ENCODE results near the gene LRRC15.

LRRC15 gene

DNA sequence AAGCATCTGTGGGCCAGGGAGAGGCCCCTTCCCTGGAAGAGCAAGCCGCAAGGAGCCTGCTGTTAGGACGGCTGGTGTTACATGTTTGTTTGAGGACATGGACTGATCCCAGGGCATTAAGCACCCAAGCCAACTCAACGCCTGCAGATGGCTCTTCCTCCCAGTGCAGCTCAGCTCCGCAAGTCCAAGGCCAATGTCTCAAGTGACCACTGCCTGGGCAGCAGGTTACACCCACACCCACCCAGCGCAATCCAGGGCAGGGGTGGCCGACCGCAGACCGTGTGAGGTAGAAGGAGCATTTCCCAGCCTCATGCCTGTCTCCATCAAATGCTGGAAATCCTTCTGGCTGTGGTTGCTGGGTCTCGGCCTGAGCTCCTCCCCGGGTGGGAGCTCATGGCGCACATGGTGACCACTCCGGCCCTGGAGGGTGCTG, 15.0 kb upstream of the LRRC15 start:
- DNase-seq = no peak

DNA sequence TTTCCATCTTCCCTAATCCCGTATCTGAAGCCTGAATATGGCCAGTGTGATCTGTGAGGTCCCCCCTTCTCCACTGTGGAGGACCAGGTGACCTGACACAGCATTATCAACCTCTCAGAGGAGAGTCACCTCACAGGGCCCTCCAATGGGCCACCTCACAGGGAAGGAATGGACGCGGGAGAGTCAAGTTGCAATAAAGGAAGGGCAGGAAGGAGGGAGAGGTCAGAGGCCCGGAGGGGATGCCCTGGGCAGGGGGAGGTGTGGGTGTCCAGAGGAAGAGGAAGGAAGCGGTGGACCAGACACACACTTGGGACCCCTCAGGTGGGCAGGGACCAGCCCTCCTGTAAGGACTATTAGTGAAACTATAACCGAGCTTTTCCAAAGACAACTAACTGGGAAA, 14.6 kb upstream of the LRRC15 start:
- DNase-seq = no peak

DNA sequence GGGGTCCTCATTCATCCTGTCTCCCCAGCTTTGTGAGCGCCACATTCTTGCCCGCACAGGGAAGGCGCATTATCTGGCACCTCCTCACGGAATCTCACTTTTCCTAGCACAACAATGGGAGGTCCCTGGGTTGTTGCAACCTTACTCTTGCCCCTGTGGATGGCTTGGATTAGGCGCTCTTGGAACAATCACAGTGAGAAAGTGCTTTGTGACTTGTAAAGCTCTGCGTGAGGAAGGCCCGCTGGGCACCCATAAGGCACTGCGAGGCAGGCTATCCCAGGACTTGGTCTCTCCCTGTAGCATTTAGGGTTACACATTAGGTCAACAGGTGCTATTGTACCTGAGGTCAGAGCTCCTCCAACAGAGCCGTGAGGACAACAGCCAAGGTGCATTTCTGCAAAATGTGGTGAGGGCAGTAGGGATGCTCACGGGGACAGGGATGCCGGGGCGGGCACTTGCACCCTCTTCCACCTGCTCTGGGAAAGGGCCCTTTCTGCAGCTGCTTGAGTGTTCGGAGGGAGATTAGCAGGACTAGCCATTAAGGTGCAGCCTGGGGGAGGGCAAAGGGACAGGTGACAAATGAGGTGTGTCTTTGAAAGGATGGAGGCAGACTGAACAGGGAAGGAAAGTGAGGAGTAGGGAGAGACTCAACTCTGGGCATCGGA, 13.9 kb upstream of the LRRC15 start:
- no peak for DNase-seq

DNA sequence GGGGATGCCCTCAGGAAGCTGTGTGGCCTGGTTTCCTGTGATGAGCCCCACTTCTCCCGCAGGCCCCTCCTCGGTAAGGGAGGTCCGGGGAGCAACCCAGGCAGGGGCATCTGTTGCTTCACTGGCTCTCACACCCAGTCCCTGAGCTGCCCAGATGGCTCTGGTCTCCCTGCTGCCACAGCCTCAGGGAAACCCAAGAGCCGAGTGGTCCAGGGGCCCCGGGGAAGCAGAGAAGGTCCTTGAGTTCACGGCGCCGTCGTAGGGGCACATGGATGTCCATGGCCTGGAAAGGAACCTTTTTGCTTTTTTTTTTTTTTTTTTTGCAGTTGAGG, 13.3 kb upstream of the LRRC15 start:
- no peak for DNase-seq

DNA sequence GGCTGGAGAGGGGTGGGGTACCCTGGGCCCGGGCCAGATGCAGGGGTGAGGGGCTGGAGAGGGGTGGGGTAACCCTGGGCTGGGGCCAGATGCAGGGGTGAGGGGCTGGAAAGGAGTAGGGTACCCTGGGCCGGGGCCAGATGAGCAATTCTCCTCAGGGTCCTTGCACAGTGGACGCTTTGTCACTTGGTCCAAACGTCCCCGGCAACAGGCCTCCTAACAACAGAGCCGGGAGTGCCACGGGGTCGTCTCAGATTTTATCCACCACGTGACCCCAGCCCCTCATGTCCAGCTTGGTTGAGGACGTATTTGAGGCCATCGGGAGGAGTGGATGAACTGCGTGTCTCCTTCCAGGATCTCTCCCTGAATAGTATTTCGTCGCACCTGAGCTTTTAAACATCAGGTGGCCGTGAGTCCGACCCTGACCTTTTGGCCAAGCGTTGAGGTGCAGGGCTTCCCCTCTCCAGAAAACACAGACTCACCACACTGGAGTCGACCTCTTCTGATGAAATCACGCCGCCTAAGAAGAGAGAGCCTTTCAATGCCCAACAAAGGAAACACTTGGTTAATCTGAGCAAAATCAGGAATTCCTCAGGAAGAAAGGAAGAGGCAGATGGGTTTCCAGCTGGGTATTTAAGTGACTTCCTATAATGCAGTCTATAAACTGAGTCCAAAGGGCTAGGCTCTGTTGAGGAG, 12.8 kb upstream of the LRRC15 start:
- no peak for DNase-seq

DNA sequence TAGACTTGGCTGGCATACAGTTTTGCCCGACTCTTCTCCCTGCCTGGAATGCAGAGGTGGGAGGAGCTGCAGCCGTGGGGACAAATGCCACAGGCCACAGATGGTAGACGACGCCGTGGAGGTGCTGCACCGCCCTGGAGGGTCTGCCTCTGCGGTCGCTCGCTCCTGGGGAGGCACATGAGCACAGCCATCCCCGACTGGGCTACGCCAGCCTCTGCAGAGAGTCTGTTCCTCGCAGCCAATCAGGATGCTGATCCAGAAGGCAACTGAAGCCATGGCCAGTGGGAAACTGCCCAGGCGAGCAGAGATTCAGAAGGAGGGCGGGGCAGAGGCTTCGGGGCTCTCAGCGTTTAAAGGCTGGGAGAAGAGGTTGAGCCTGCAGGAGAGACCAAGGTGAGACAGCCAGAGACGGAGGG, 11.9 kb upstream of the LRRC15 start:
- no peak for DNase-seq

DNA sequence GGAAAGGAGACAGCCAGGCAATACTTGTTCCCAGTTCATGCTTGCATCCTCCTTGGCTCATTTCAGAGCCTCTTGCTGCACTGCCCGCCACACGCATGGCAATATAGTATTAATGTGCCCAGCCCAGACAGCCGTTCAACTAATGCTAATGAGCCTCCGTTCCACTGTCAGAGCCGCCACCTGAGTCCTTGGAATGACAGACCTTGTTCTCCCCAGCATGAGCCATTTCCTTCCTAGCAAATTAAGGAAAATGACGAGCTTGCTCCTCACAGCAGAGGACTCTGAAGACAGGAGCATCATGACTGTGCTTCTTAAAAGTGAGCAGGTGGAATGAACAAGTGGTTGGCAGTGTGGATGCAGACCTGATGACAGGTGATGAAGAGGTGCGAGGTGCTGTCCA, 10.8 kb upstream of the LRRC15 start:
- no peak for DNase-seq

DNA sequence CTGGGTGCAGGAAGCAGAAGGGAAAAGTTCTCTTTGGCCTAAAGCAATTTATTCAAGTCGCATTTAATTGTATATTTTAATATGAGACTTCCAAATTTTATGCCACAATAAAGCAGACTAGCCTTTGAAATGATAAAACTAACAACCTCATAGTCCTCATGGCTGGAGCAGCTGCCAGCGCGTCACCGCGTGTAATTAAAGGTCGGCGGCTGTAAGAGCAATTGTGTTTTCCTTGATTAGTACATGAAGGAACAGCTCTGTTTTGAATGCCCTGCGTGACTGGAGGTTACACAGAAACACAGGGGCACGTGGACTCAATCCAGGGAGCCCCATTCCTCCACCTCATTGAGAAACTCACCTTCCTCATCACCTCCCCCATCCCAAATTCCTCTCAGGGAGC, 10.1 kb upstream of the LRRC15 start:
- DNase-seq = no peak

DNA sequence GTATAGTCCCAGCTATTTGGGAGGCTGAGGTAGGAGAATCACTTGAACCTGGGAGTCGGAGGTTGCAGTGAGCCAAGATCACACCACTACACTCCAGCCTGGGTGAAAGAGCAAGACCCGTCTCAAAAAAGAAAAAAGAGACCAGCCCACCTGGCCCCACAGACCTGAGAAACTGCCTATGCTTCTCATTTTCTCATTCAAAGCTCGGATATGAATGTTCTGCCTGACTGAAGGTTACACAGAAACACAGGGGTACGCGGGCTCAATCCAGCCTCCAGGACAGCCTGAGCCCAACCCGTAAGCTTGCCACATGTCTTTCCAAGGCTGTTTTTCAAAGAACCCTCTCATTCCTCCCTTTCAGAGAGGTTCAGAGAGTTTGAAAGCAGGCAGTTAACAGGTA, 9.7 kb upstream of the LRRC15 start:
- DNase-seq = no peak

DNA sequence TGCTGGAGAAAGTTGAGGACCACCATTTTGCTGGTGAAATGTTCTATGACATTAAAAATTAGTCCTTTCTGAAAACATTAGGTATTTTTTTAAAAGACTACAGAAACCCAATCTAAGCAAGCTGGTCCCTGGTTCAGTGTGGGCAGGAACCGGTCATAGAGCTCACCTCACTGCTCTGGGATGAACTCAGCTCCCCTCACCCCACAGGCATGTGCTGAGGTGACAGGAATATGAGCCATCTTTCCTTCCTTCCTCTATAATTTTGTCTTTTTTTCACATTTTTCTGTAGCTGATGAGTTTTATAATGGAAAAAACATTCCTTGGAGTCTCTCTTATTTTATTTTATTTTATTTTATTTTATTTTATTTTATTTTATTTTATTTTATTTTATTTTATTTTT, 8.2 kb upstream of the LRRC15 start:
- no peak for DNase-seq

DNA sequence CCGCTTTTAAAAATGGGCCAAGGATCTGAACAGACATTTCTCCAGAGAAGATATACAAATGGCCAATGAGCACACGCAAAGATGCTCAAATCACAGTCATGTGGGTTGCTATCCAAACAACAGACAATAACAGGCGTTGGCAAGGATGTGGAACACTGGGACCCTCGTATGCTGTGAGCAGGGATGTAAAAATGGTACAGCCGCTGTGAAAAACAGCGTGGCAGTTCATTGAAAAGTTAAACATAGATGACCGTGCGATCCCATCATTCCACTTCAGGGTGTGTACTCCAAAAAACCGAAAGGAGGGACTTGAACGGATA, 6.7 kb upstream of the LRRC15 start:
- DNase-seq = no peak

DNA sequence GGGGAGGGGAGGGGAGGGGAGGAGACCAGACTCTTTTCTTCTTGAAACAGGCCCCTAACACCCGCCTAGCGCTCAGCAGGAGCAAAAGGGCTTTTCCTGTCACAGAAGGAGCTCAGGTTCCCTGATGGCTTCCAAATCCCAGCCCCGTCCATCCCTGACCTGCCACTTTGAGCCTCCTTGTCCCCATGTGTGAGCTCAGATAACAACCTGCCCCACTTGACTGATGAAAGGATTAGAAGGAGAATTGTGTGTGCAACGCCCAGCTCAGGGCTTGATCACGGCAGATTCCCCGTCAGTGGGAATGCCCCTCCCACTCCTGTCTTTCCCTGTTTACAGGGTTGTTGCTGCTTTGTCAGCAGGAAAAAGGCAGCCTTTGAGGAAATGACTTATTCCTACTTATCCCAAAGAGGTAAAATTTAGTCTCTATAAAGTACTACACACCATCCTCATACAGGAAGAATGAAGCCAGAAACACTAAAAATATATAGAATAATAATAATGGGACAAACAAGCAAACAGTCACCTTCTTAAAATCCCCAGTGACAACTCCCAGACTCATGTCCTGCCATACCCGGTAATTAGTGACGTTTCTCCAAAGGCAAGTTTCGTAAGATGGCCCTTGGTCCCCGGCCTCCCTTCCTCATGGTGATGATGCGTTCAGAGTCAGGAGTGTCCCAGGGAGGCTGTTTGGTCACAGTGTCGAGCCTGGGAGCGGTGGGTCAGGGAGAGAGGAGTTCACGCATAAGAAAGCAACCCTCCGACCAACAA, 6.1 kb upstream of the LRRC15 start:
- no peak for DNase-seq

DNA sequence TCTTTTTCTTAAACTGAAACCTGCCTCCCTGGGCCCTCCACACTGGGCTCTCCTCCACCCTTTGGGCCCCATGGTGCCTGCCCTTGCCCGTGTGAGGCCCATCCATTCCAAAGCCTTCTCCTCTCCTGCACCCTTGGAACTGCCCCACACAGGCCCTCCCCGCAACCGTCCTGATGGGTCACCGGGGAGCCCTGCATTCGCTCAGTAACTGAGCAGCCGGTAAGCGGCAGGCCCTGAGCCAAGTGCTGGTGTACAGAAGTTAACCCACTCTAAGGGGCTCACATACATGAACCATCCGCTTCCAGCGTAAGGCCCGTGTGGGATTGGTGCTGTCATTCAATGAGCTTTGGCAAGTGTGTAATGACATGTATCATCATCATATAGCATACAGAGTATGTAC, 5.4 kb upstream of the LRRC15 start:
- DNase-seq = no peak

DNA sequence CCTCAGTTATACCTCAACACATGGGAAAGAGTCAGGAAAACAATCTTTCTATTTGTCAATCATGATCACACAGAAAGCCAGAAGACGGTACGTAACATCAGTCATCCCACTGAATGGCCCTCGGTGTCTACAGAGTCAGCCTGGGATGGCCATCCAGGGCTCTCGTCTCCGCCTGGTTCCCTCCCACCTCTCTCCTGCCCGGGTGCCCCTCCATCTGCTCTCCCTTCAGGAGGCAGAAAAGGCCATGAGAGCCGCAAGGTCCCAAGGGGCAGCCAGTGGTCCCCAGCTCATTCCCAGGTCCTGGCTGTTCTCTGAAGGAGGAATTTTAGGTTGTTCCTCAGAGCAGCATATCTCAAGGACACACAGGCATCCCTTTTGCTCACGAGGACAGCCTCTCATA, 4.4 kb upstream of the LRRC15 start:
- no peak for DNase-seq

DNA sequence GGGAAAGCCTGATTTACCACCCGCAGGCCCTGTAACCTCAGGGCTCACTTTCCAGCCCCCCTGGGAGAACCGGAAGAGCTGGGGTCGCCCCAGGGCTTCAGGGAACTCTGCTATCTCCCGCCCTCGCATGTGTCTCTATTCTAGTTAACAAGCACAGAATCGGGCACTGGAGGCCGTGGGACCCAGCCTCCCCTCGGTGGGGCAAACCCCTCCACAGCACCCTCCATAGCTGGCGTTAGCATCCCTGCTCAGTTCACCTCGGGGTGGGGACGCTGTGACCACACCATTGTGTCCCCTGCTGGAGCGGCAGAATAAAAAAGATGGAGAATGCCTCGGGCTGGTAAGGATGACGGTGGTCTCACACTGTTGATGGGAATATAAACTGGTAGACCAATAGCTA, 3.5 kb upstream of the LRRC15 start:
- DNase-seq = no peak

DNA sequence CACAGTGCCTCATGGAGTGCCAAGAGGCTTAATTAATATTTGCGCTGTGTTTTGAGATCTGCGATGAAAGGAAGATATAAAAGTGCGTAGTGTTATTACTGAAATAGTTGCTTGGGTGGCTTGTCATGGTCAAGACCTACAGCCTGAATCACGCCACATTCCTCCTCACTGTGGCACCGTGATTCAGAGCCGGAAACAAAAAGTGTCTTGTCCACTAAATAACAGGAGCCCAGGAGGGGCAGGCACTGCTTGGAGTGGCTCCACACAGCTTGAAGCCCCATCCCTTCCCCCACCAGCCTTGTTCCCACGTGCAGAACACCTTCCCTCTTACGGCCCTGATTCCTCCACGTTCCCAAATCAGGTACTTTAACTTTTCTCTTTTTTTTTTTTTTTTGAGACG, 1.2 kb upstream of the LRRC15 start:
- DNase-seq = no peak

DNA sequence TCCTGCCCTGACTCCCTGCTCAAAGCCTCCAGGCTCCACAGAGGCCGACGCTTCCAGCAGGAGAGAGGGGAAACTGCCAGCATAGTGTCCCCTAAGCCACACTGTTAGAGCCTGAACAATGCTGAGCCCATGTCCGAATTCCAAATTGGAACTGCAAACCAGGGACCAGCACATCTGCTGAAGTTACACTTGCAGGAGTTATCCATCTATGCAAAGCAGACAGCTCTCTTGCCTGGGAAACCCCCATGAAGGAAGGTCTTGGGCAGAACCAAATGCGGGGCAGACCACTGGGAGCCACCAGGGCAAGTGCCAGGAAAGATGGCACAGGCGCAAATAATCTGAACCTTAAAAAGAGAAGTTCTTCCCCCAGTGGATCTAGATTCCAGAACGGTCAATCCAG, 625 bp downstream of the LRRC15 start:
- DNase-seq = no peak

DNA sequence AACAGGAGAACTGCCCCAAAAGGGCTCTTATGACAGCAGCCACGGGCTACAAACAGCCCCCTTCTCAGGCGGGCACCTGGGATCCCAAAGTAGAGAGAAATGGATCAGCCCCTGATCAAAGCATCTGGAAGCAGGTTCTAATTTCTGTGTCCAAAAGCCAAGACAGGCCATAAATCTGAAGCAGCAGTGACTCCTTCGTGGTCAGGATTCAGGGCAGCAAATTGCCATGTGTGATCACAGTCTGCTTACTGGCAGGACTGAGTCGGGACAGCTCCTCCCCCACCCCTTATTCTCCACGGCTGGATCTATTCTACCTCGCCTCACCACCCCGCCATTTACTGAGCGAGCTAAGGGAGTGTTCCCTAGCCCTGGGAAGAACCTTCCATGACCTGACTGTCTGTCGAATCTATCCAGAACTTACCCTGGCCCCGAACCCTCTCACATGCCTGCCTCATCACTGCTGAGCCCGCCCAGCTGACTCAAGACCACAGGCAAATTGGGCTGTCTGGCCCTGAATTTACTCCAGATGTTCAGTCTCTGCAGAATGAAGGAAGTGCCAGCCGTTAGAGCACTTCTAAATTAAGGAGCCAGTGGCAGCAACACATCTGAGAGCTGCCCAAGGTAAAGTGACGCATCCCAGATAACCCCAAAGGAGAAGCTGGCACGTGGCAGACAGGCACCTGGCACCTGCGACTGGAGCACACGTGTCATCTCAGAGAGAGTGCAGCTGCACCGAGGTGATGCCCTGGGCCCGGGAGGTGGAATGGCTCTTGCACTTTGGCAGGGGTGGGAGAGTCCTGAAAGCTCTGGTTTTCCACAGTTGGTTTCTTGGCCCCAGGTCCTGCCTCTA, 1.3 kb downstream of the LRRC15 start:
- no peak for DNase-seq

DNA sequence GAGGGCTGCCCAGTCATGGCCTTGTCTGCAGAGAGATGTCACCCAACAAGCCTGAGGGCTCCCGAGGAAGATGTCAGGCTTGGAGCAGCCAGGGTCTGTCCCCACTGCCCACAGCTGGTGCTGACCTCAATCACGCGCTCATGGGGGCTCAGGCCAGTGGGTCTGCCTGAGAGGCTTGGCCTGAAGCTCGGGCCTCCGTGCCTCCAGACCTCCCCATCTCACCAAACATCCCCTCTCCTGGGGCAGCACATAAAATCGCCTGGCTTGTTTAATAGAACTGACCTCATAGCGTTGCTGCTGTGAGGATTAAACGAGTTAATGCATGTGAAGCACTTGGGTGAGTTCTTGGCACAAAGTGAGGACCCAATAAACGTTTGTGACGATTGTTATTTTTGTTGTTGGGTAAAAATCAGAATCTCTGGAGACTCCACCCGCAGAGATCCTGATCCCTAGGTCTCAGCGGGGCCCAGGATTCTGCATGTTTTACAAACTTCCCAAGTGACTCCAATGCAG, 3.5 kb downstream of the LRRC15 start:
- DNase-seq = no peak

DNA sequence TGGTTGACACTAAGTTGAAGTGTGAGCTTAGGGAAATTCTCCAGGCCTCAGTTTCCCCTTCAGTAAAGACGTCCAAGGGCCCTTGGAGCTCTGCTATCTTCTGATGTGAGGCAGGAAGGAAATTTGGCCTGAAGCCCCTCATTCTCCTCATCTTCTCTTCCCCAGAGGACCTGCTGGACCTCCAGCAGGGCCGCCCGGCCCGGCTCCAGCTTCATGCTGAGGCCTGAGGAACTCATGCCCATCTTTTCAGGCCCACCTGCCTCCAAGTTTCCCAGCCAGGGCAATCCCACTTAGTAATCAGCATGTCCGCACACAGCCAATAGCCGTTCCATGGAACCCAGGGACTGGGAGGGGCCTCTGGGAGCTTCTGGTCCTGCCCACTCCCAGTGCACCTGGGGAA, 4.0 kb downstream of the LRRC15 start:
- DNase-seq = no peak

DNA sequence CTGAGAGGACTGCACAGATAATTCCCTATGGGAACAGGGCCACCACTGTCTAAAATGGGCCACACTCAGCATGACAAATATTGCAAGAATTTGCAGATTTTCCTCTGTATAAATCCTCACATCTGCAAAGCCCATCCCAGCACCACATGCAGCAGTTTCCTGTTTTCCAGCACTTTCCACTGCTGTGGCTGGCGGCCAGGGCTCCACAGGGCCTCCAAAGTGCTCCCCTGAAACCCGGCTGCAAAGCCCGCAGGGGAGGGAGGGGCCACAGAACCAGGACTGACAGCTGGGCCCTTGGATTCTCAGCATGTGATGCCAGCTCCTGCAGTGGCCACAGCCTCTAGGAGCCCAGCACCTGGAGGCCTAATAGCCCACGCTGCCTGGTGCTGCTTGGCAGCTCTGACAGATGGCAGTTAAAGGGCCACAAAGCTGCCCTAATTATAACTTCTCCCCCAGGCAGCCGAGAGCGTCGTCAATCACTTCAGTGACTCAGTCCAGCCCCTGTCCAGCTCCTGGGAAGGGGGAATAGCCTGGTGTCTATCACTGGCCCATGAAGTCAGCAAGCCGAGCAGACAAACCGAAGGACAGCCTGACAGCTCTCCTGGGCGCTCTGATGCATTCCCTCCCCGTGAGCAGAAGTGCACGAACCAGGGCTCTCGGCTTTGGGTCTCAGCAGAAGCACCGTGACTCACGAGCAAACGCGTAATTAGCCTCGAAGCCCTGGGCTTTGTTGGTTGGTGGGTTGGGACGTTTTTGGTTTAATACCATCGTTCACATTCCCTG, 4.7 kb downstream of the LRRC15 start:
- DNase-seq = no peak

DNA sequence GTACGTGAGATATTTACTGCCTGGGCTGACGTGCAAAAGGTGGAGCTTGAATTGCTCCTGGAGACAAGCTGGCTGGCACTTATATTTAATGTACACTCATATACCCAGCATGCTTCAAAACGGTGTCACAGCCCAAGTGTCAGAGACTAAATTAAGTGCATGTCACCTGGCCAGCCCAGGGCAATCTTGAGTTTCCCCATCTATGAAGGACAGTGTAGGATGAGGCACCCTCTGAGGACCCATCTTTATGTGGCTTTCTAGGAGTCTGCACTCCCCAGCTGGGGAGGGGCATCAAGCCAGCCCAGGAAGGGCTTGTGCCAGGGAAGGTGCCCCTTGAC, 5.3 kb downstream of the LRRC15 start:
- DNase-seq = no peak

DNA sequence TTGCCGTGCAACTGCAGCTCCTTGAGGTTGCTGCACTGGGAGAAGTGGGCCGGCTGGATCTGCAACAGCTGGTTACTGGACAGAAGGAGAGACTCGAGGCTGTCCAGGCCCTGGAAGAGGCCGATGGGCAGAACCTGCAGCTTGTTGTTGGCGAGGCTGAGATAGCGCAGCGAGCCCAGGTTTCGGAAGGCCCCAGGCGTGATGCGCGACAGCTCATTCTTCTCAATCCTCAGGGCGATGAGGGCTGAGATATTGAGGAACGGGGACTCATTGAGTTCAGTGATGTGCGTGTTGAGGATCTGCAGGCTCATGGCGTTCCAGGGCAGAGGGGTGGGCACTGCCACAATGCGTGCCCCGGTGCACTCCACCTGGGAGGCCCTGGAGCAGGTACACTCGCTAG, 9.0 kb downstream of the LRRC15 start:
- no peak for DNase-seq

Data from stimulated activated CD4-positive, alpha-beta T cell treated with anti-CD3 and anti-CD28 coated beads, Interleukin-15, amount 100 ng/mL, for 24 hours (primary cell).